GM20431 (cell line): ENCODE measurements around the gene WDR72.
"Not testable (repeated sequence)": the region's sequence is repeated elsewhere in the genome, so short reads cannot be mapped to it uniquely, and the experiment has no call there.

Source experiments
- in situ Hi-C: fragments of 300-500 bp; cut with MseI, MboI; formaldehyde crosslinking; loops from one replicate; pipeline ENCODE4 v1.15.0; 2020; ENCODE audit warnings: low sequenced_read_pairs; ENCODE audit not compliant: unreplicated experiment

Gene WDR72

GRCh38 chr15:53713218-53713617 lies 46.2 kb downstream of the WDR72 start:
- in situ Hi-C loops = no loop called here

GRCh38 chr15:53710906-53711305 lies 48.6 kb downstream of the WDR72 start:
- in situ Hi-C loops = no loop called here

- in situ Hi-C loops = no loop called here
These were observed 49.6 kb downstream of the WDR72 start for GRCh38 chr15:53709821-53710220.

- in situ Hi-C loops = no loop called here
These were observed 64.1 kb downstream of the WDR72 start for GRCh38 chr15:53695365-53695764.

- in situ Hi-C loops = no loop called here
These were observed 65.0 kb downstream of the WDR72 start for GRCh38 chr15:53694476-53694874.

GRCh38 chr15:53693729-53694475 lies 65.6 kb downstream of the WDR72 start:
- in situ Hi-C loops = no loop called here

- in situ Hi-C loops = not testable (repeated sequence)
These were observed 75.3 kb downstream of the WDR72 start for GRCh38 chr15:53684162-53684561.

GRCh38 chr15:53681056-53681455 lies 78.4 kb downstream of the WDR72 start:
- in situ Hi-C loops = no loop called here

GRCh38 chr15:53675832-53676231 lies 83.6 kb downstream of the WDR72 start:
- in situ Hi-C loops = no loop called here

GRCh38 chr15:53671545-53671944 lies 87.9 kb downstream of the WDR72 start:
- in situ Hi-C loops = no loop called here

- in situ Hi-C loops = no loop called here
These were observed 88.8 kb downstream of the WDR72 start for GRCh38 chr15:53670701-53671100.

- in situ Hi-C loops = no loop called here
These were observed 93.5 kb downstream of the WDR72 start for GRCh38 chr15:53665930-53666329.

GRCh38 chr15:53658827-53659555 lies 100.5 kb downstream of the WDR72 start:
- in situ Hi-C loops = no loop called here

- in situ Hi-C loops = no loop called here
These were observed 101.2 kb downstream of the WDR72 start for GRCh38 chr15:53658255-53658654.

GRCh38 chr15:53648934-53649333 lies 110.5 kb downstream of the WDR72 start:
- in situ Hi-C loops = no loop called here

- in situ Hi-C loops = no loop called here
These were observed 114.8 kb downstream of the WDR72 start for GRCh38 chr15:53644660-53645059.

GRCh38 chr15:53634517-53635106 lies 124.9 kb downstream of the WDR72 start:
- in situ Hi-C loops = no loop called here

GRCh38 chr15:53627279-53627678 lies 132.2 kb downstream of the WDR72 start:
- in situ Hi-C loops = no loop called here

- in situ Hi-C loops = no loop called here
These were observed 133.3 kb downstream of the WDR72 start for GRCh38 chr15:53625962-53626845.

- in situ Hi-C loops = no loop called here
These were observed 134.2 kb downstream of the WDR72 start for GRCh38 chr15:53625260-53625659.
